Neural cell (in vitro differentiated cells): Measurements from ENCODE around the gene DNAH3.

Experiments used
- EP300 ChIP-seq: fragments of 450-650 bp; conservative IDR thresholded peaks from 2 replicates; pipeline ENCODE4 v1.6.1; 2014; ENCODE audit warnings: antibody characterized with exemption, mild to moderate bottlenecking, moderate library complexity; ENCODE audit not compliant: poor library complexity, severe bottlenecking
- EZH2 ChIP-seq: fragments of 200-600, 300-800 bp; shearing (Covaris generic), sonication (generic); IDR thresholded peaks from 2 replicates; pipeline ENCODE4 v1.6.1; 2014; ENCODE audit warnings: antibody characterized with exemption, low read length, borderline replicate concordance, mild to moderate bottlenecking; ENCODE audit not compliant: insufficient read depth, poor library complexity, severe bottlenecking
- MXI1 ChIP-seq: fragments of 450-650 bp; conservative IDR thresholded peaks from 2 replicates; pipeline ENCODE4 v1.6.1; 2014; ENCODE audit warnings: antibody characterized with exemption, mild to moderate bottlenecking; ENCODE audit not compliant: poor library complexity, severe bottlenecking
- POLR2AphosphoS5 ChIP-seq: IDR thresholded peaks from 2 replicates; pipeline ENCODE4 v1.6.1; 2012
- SMC3 ChIP-seq: fragments of 450-650 bp; conservative IDR thresholded peaks from 2 replicates; pipeline ENCODE4 v1.6.1; 2014; ENCODE audit warnings: antibody characterized with exemption, mild to moderate bottlenecking, moderate library complexity; ENCODE audit not compliant: poor library complexity
- TF ChIP-seq, protein P1 (sequence below): IDR thresholded peaks from 2 replicates; pipeline ENCODE4 v1.6.1; 2012; ENCODE audit warnings: borderline replicate concordance
- TF ChIP-seq, protein P2 (sequence below): fragments of 450-650 bp; IDR thresholded peaks from 2 replicates; pipeline ENCODE4 v1.5.1; 2014; ENCODE audit warnings: antibody characterized with exemption, mild to moderate bottlenecking, moderate library complexity; ENCODE audit not compliant: poor library complexity, severe bottlenecking

DNA sequence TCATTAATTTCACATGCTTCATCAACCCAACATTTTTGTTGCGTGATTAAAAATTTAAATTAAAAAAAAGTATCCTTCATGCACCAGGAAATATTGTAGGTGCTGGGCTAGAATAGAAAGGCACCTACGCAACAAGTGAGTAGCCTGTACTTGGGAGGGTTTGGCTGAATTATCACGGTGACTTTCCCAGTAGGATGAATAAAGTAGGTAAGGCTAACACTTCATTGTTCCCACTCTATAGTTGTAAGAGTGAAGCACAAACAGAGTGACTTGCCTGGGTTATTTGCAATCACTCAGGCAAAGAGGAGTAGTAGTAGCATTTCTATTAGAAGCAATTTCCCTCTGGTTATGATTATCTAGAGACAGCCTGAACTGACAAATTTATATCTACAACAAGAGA is 62.5 kb downstream of the DNAH3 start:
- TF ChIP-seq, protein P1, sequence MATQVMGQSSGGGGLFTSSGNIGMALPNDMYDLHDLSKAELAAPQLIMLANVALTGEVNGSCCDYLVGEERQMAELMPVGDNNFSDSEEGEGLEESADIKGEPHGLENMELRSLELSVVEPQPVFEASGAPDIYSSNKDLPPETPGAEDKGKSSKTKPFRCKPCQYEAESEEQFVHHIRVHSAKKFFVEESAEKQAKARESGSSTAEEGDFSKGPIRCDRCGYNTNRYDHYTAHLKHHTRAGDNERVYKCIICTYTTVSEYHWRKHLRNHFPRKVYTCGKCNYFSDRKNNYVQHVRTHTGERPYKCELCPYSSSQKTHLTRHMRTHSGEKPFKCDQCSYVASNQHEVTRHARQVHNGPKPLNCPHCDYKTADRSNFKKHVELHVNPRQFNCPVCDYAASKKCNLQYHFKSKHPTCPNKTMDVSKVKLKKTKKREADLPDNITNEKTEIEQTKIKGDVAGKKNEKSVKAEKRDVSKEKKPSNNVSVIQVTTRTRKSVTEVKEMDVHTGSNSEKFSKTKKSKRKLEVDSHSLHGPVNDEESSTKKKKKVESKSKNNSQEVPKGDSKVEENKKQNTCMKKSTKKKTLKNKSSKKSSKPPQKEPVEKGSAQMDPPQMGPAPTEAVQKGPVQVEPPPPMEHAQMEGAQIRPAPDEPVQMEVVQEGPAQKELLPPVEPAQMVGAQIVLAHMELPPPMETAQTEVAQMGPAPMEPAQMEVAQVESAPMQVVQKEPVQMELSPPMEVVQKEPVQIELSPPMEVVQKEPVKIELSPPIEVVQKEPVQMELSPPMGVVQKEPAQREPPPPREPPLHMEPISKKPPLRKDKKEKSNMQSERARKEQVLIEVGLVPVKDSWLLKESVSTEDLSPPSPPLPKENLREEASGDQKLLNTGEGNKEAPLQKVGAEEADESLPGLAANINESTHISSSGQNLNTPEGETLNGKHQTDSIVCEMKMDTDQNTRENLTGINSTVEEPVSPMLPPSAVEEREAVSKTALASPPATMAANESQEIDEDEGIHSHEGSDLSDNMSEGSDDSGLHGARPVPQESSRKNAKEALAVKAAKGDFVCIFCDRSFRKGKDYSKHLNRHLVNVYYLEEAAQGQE, result no peak
- TF ChIP-seq, protein P2, sequence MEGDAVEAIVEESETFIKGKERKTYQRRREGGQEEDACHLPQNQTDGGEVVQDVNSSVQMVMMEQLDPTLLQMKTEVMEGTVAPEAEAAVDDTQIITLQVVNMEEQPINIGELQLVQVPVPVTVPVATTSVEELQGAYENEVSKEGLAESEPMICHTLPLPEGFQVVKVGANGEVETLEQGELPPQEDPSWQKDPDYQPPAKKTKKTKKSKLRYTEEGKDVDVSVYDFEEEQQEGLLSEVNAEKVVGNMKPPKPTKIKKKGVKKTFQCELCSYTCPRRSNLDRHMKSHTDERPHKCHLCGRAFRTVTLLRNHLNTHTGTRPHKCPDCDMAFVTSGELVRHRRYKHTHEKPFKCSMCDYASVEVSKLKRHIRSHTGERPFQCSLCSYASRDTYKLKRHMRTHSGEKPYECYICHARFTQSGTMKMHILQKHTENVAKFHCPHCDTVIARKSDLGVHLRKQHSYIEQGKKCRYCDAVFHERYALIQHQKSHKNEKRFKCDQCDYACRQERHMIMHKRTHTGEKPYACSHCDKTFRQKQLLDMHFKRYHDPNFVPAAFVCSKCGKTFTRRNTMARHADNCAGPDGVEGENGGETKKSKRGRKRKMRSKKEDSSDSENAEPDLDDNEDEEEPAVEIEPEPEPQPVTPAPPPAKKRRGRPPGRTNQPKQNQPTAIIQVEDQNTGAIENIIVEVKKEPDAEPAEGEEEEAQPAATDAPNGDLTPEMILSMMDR, result no peak
- TF ChIP-seq MXI1, result no peak
- TF ChIP-seq SMC3, result no peak
- TF ChIP-seq EP300, result no peak
- no peak for TF ChIP-seq EZH2
- TF ChIP-seq POLR2AphosphoS5, result no peak
